ENCODE results near the gene EMX2. TPM values are rescaled to one million over a fixed set of nuclear protein-coding genes. Genes with fewer than 3 reads are reported as not detected.

The EMX2 gene
- total RNA-seq, 1 donor = 1.4 TPM

DNA sequence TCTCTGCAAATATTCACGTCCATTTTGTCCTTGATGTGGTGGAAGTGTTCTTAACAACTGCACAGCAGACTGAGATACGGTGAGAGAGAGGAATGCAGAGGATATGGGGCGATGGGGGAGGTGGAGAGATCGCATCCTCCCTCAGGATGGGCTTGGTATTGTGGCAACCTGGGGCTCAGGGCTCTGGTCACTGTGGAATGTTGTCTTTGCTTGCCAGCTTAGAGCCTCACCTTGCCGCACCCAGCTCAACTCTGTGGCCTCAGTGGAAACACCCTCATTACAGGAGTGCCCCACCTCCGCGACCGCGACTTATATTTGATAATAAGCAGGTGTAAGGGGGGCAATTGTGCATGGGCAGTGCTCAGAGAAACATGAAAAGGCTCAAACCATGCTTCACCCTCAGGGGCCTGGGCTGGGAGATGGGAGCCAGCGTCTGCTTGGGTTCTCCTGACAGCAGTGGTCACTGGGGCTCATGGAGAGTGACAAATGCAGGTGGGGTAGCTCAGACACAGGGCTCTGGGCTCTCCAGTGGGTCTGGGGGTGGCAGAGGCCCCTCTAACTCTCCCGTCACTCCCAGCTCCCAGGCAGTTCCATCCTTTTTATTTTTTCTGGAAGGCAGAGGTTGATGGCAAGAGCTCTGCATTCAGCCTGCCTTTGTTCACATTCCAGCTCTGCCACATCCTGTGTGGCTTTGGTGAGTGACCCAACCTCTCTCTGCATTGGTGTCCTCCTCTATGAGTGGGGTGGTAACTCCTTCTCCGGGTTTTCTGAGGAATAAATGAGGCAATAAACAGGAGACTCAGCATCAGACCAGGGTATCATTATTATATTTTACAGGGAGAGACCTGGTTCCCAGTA lies 43.1 kb upstream of the EMX2 start:
- Histone ChIP-seq H3K27ac (ENCODE audit: low read depth, low read length) (no peak overlapping the region), H3K79me2 (ENCODE audit: insufficient read depth, low read length) (no peaks in the 10 kb centered on the region), H3K4me2 (ENCODE audit: insufficient read depth, low read length) (no peak overlapping the region), H3K36me3 (ENCODE audit: insufficient read depth, low read length) (no peaks in the 10 kb centered on the region), H4K20me1 (ENCODE audit: insufficient read depth, low read length) (no peaks in the 10 kb centered on the region), H3K27me3 (ENCODE audit: insufficient read depth, low read length) (peaks cover 1% of the 10 kb centered on the region), H3K4me1 (ENCODE audit: insufficient read depth, low read length) (peaks cover 3% of the 10 kb centered on the region), H3K9me3 (ENCODE audit: low read depth, low read length) (no peaks in the 10 kb centered on the region), H2AFZ (ENCODE audit: low read length) (no peak overlapping the region), H3K4me3 (ENCODE audit: insufficient read depth, low read length) (no peak overlapping the region)
- TF ChIP-seq, protein P1, sequence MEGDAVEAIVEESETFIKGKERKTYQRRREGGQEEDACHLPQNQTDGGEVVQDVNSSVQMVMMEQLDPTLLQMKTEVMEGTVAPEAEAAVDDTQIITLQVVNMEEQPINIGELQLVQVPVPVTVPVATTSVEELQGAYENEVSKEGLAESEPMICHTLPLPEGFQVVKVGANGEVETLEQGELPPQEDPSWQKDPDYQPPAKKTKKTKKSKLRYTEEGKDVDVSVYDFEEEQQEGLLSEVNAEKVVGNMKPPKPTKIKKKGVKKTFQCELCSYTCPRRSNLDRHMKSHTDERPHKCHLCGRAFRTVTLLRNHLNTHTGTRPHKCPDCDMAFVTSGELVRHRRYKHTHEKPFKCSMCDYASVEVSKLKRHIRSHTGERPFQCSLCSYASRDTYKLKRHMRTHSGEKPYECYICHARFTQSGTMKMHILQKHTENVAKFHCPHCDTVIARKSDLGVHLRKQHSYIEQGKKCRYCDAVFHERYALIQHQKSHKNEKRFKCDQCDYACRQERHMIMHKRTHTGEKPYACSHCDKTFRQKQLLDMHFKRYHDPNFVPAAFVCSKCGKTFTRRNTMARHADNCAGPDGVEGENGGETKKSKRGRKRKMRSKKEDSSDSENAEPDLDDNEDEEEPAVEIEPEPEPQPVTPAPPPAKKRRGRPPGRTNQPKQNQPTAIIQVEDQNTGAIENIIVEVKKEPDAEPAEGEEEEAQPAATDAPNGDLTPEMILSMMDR (IDR thresholded peaks at IDR 0.05; ENCODE audit: extremely low read depth, low read depth, low read length) = no peak
- no peak for DNase-seq (ENCODE audit: insufficient read length, low spot score, missing footprints)

DNA sequence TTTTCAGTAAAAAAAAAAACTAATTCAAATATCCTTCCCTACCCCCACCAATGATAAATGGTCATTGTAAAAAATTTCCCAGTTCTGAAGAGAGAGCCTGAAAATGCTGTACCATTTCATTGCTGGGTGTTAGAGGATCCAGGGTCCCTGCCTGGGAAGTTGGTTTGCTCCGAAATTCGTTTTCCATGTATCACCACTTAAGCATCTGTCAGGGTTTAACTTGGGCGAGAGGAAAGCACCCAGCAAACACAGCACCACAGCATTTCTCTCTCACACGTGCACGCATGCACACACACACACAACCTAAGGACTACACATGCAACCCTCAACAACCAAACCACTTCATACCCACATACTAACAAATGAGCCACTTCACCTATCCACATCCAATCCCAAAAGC lies 42.1 kb upstream of the EMX2 start:
- Histone ChIP-seq H3K79me2 (ENCODE audit: insufficient read depth, low read length) (no peaks in the 10 kb centered on the region), H3K9me3 (ENCODE audit: low read depth, low read length) (no peaks in the 10 kb centered on the region), H3K4me2 (ENCODE audit: insufficient read depth, low read length) (no peak overlapping the region), H3K36me3 (ENCODE audit: insufficient read depth, low read length) (no peaks in the 10 kb centered on the region), H2AFZ (ENCODE audit: low read length) (no peak overlapping the region), H4K20me1 (ENCODE audit: insufficient read depth, low read length) (no peaks in the 10 kb centered on the region), H3K27me3 (ENCODE audit: insufficient read depth, low read length) (peaks cover 5% of the 10 kb centered on the region), H3K4me3 (ENCODE audit: insufficient read depth, low read length) (no peak overlapping the region), H3K27ac (ENCODE audit: low read depth, low read length) (no peak overlapping the region), H3K4me1 (ENCODE audit: insufficient read depth, low read length) (peaks cover 3% of the 10 kb centered on the region)
- TF ChIP-seq, protein P1 (IDR thresholded peaks at IDR 0.05; ENCODE audit: extremely low read depth, low read depth, low read length) = no peak
- DNase-seq (ENCODE audit: insufficient read length, low spot score, missing footprints) = no peak

DNA sequence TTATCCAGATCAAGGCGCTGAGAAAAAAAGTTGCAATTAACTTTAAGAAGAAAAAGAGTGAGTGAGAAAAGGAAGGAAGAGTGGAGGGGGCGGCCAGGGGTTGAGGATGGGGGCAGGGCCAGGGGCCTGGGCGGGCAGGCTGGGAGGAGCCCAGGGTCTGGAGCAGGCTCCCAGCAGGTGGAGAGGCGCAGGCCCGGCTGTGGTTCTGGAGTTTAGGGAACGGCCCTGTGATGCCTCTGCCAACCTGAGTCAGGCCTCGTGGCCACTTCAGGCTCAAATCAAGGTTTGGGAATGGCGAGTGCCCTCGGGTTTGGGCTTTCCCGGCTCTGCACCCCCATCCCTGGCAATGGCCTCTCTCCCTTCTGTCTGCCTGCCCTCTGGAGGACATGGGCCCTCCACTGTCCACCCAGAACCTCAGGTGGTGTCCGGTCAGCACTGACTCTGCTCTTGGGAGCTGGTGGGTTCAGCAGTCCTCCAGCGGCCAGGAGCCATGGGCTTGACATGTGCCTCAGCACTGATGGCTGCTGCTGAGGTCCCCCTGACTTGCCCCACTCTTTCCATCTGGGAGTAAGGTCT lies 41.0 kb upstream of the EMX2 start:
- H3K36me3 ChIP-seq (ENCODE audit: insufficient read depth, low read length) = no peaks in the 10 kb centered on the region
- no peaks in the 10 kb centered on the region for H4K20me1 ChIP-seq (ENCODE audit: insufficient read depth, low read length)
- TF ChIP-seq, protein P1 (IDR thresholded peaks at IDR 0.05; ENCODE audit: extremely low read depth, low read depth, low read length) = no peak
- no peak overlapping the region for H3K27ac ChIP-seq (ENCODE audit: low read depth, low read length)
- no peak overlapping the region for H2AFZ ChIP-seq (ENCODE audit: low read length)
- no peak overlapping the region for H3K4me2 ChIP-seq (ENCODE audit: insufficient read depth, low read length)
- H3K4me3 ChIP-seq (ENCODE audit: insufficient read depth, low read length) = no peak overlapping the region
- peaks cover 10% of the 10 kb centered on the region for H3K27me3 ChIP-seq (ENCODE audit: insufficient read depth, low read length)
- H3K79me2 ChIP-seq (ENCODE audit: insufficient read depth, low read length) = no peaks in the 10 kb centered on the region
- H3K9me3 ChIP-seq (ENCODE audit: low read depth, low read length) = no peaks in the 10 kb centered on the region
- H3K4me1 ChIP-seq (ENCODE audit: insufficient read depth, low read length) = peaks cover 3% of the 10 kb centered on the region
- DNase-seq (ENCODE audit: insufficient read length, low spot score, missing footprints) = no peak

All from osteoblast (primary cell).